Testis (tissue), 2 donors: Measurements from ENCODE around the gene CPHXL.

ENCODE experiments used
- CTCF ChIP-seq, 3 experiments: fragments of 450-650 bp in 2 of 3; fragments of 200-600 bp in 1 of 3; sonication (generic) in 1 of 3; IDR thresholded peaks; one replicate each; pipeline ENCODE4 v1.5.1; 2016 to 2019; ENCODE audit warnings: antibody characterized with exemption in 3 of 3, mild to moderate bottlenecking in 2 of 3, moderate library complexity in 1 of 3
- POLR2A ChIP-seq: fragments of 450-650 bp; IDR thresholded peaks from one replicate; pipeline ENCODE4 v1.6.1; 2017; ENCODE audit warnings: antibody characterized with exemption, mild to moderate bottlenecking, moderate library complexity

- TF ChIP-seq CTCF (IDR thresholded peaks at IDR 0.05) = no peak
- TF ChIP-seq POLR2A = no peak
Observed at GRCh38 chr16:75763204-75763603, 36.9 kb upstream of the CPHXL start.
